ENCODE data around the gene OR6C4. TPM values are rescaled to one million over a fixed set of nuclear protein-coding genes. Genes with fewer than 3 reads are reported as not detected.
"Not testable (repeated sequence)": the region's sequence is repeated elsewhere in the genome, so short reads cannot be mapped to it uniquely, and the experiment has no call there.

The OR6C4 gene
- total RNA-seq, 1 donor from 2014 or later, result not detected

DNA sequence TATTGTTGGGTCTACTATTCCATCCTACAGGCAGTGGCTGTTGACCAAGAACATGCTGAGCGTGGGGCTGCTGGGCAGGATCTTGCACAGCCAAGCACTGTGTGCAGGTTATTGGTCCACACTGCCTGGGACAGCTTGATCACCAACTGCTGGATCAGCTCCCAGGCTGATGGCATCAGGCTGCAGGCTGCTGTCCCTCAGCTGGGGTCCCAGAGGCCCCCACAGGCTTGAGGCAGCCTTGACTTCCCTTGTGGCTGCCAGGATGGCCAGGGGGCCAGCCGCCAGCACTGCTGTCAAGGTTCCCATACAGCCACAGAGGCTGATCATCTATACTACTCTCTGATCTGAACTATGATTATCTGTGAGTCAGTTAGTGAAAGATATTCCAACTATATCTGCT, 32.7 kb downstream of the OR6C4 start:
- no peak overlapping the region for H3K4me2 ChIP-seq
- DNase-seq (ENCODE audit: low spot score), result no peak
- Mint-ChIP-seq H3K36me3 (no peaks in the 10 kb centered on the region), H3K4me3 (no peak overlapping the region), H3K9me3 (no peaks in the 10 kb centered on the region), H3K4me1 (no peaks in the 10 kb centered on the region), H3K27me3 (ENCODE audit: insufficient read depth, low read depth) (no peaks in the 10 kb centered on the region), H3K27ac (no peak overlapping the region)
- no peak overlapping the region for H3K27ac ChIP-seq
- no peak overlapping the region for H3K4me3 ChIP-seq
- no peaks in the 10 kb centered on the region for H3K79me2 ChIP-seq (ENCODE audit: low read depth)
- H4K20me1 ChIP-seq (ENCODE audit: low read depth), result no peaks in the 10 kb centered on the region
- H3K4me1 ChIP-seq, result no peaks in the 10 kb centered on the region
- no peak overlapping the region for H2AFZ ChIP-seq (replicated peaks)
- TF ChIP-seq EZH2phosphoT487 (IDR thresholded peaks at IDR 0.05) (no peak), CTCF (IDR thresholded peaks at IDR 0.05) (no peak), EZH2 (IDR thresholded peaks at IDR 0.05) (no peak)
- H3K9ac ChIP-seq, result no peak overlapping the region
- no peaks in the 10 kb centered on the region for H3K9me3 ChIP-seq (ENCODE audit: low read depth)
- no peaks in the 10 kb centered on the region for H3K27me3 ChIP-seq
- no peaks in the 10 kb centered on the region for H3K36me3 ChIP-seq
- no peaks in the 10 kb centered on the region for H3F3A ChIP-seq (ENCODE audit: low read depth)

DNA sequence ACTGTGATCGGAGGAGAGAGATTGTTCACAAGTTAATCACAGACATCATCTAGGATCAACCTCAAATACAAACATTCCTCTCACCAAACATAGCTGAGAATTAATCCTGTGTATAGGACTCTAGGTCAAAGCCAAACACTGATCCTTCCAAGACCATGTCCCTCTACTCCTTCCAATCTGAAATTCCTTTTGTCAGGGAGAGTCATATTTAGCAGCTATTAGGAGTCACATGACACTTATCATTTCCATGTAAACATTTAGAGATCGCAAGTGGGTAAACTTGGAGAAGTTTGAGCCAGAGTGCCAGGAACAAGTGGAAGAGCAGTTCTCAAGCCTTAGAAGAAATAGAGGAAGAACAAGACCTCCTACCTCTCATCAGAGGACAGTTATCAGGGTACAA, 36.4 kb downstream of the OR6C4 start:
- Histone ChIP-seq H4K20me1 (ENCODE audit: low read depth) (no peaks in the 10 kb centered on the region), H3K4me3 (no peak overlapping the region), H3K9me3 (ENCODE audit: low read depth) (no peaks in the 10 kb centered on the region), H3K27me3 (no peaks in the 10 kb centered on the region), H2AFZ (replicated peaks) (no peak overlapping the region), H3K4me1 (no peaks in the 10 kb centered on the region), H3K36me3 (no peaks in the 10 kb centered on the region), H3F3A (ENCODE audit: low read depth) (no peaks in the 10 kb centered on the region), H3K4me2 (no peak overlapping the region), H3K79me2 (ENCODE audit: low read depth) (no peaks in the 10 kb centered on the region), H3K27ac (no peak overlapping the region), H3K9ac (no peak overlapping the region)
- H3K4me1 Mint-ChIP-seq, result no peaks in the 10 kb centered on the region
- H3K4me3 Mint-ChIP-seq, result no peak overlapping the region
- H3K27ac Mint-ChIP-seq, result no peak overlapping the region
- H3K27me3 Mint-ChIP-seq (ENCODE audit: insufficient read depth, low read depth), result no peaks in the 10 kb centered on the region
- TF ChIP-seq EZH2phosphoT487 (IDR thresholded peaks at IDR 0.05) (no peak), EZH2 (IDR thresholded peaks at IDR 0.05) (no peak), CTCF (IDR thresholded peaks at IDR 0.05) (no peak)
- H3K36me3 Mint-ChIP-seq, result no peaks in the 10 kb centered on the region
- no peak for DNase-seq (ENCODE audit: low spot score)
- peaks cover 7% of the 10 kb centered on the region for H3K9me3 Mint-ChIP-seq

DNA sequence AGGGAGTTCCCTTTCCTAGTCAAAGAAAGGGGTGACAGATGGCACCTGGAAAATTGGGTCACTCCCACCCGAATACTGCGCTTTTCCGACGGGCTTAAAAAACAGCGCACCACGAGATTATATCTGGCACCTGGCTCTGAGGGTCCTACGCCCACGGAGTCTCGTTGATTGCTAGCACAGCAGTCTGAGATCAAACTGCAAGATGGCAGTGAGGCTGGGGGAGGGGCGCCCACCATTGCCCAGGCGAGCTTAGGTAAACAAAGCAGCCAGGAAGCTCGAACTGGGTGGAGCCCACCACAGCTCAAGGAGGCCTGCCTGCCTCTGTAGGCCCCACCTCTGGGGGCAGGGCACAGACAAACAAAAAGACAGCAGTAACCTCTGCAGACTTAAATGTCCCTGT, 40.8 kb downstream of the OR6C4 start:
- H3K4me1 ChIP-seq; H3K36me3 Mint-ChIP-seq; H3K27me3 Mint-ChIP-seq (ENCODE audit: insufficient read depth, low read depth); DNase-seq (ENCODE audit: low spot score); H3K27ac ChIP-seq; H4K20me1 ChIP-seq (ENCODE audit: low read depth); H3K79me2 ChIP-seq (ENCODE audit: low read depth); H3K36me3 ChIP-seq; H3K9ac ChIP-seq; H3F3A ChIP-seq (ENCODE audit: low read depth); H3K4me3 Mint-ChIP-seq; H3K27ac Mint-ChIP-seq; H3K27me3 ChIP-seq; H3K4me1 Mint-ChIP-seq; H3K4me3 ChIP-seq; H3K9me3 ChIP-seq (ENCODE audit: low read depth); H3K4me2 ChIP-seq: not testable (repeated sequence)
- peaks cover 15% of the 10 kb centered on the region for H3K9me3 Mint-ChIP-seq
- H2AFZ ChIP-seq (replicated peaks), result peak overlapping the region; percentile 95

Other genes with a start within 250 kb of the OR6C4 start
- gene OR6C1, start 235.3 kb upstream of the OR6C4 start, total RNA-seq (ENCODE audit: low replicate concordance), result not detected in 2 replicates
- not detected in 2 replicates for gene OR6C3, start 218.9 kb upstream of the OR6C4 start, total RNA-seq (ENCODE audit: low replicate concordance)
- not detected in 2 replicates for gene OR6C75, start 186.6 kb upstream of the OR6C4 start, total RNA-seq (ENCODE audit: low replicate concordance)
- not detected in 2 replicates for gene OR6C65, start 149.1 kb upstream of the OR6C4 start, total RNA-seq (ENCODE audit: low replicate concordance)
- gene OR6C76, start 123.3 kb upstream of the OR6C4 start, total RNA-seq (ENCODE audit: low replicate concordance), result not detected in 2 replicates
- not detected in 2 replicates for gene OR6C2, start 105.5 kb upstream of the OR6C4 start, total RNA-seq (ENCODE audit: low replicate concordance)
- gene OR6C70, start 79.5 kb upstream of the OR6C4 start, total RNA-seq (ENCODE audit: low replicate concordance), result not detected in 2 replicates
- gene OR6C68, start 57.2 kb upstream of the OR6C4 start, total RNA-seq (ENCODE audit: low replicate concordance), result not detected in 2 replicates
- not detected in 2 replicates for gene OR2AP1, start 22.9 kb downstream of the OR6C4 start, total RNA-seq (ENCODE audit: low replicate concordance)
- gene OR10P1, start 87.3 kb downstream of the OR6C4 start, total RNA-seq (ENCODE audit: low replicate concordance), result not detected in 2 replicates
- gene ITGA7, start 158.3 kb downstream of the OR6C4 start, total RNA-seq (ENCODE audit: low replicate concordance), result 43.4 and 75.2 TPM in 2 replicates
- gene BLOC1S1, start 166.4 kb downstream of the OR6C4 start, total RNA-seq (ENCODE audit: low replicate concordance), result 48.1 and 92.5 TPM in 2 replicates
- gene RDH5, start 170.8 kb downstream of the OR6C4 start, total RNA-seq (ENCODE audit: low replicate concordance), result 3.0 and 14.6 TPM in 2 replicates
- gene CD63, start 179.4 kb downstream of the OR6C4 start, total RNA-seq (ENCODE audit: low replicate concordance), result 257 and 305 TPM in 2 replicates
- 9.1 and 21.9 TPM in 2 replicates for gene GDF11, start 193.5 kb downstream of the OR6C4 start, total RNA-seq (ENCODE audit: low replicate concordance)